OCI-LY7 (cell line): ENCODE measurements around the gene ANKK1. TPM values are rescaled to one million over a fixed set of nuclear protein-coding genes. Genes with fewer than 3 reads are reported as not detected.

Experiments used
- BruUV-seq: library from RNA; stranded (reverse); fragments of 400-500 nt; replicated peaks from 2 replicates; lab custom pipeline; 2021; lab: Mats Ljungman, UMichigan
- CTCF ChIA-PET: fragments of 300-600 bp; sonication (Branson Sonifier 250); formaldehyde crosslinking; loops from one replicate; lab custom pipeline; 2022; ENCODE audit warnings: antibody characterized with exemption; ENCODE audit not compliant: unreplicated experiment; lab: Charles Lee
- POLR2A ChIA-PET: fragments of 300-600 bp; sonication (Branson Sonifier 250); formaldehyde crosslinking; loops from one replicate; lab custom pipeline; 2022; ENCODE audit warnings: antibody characterized with exemption; lab: Charles Lee
- DNase-seq: peaks from one replicate; pipeline ENCODE4 v3.0.0-alpha.2; 2015; ENCODE audit warnings: low spot score
- H2AFZ ChIP-seq: fragments of 200-600 bp; sonication (generic), shearing (Covaris generic); 2 replicates; pipeline ENCODE4 v1.6.1; 2014; ENCODE audit warnings: mild to moderate bottlenecking, antibody characterized with exemption, low read length, moderate library complexity
- H3K27ac ChIP-seq: fragments of 200-600 bp; sonication (generic); 2 replicates; pipeline ENCODE4 v1.5.1; 2014; ENCODE audit warnings: mixed run types, low read depth, mild to moderate bottlenecking, moderate library complexity, low read length, inconsistent platforms; ENCODE audit not compliant: poor library complexity, severe bottlenecking
- H3K36me3 ChIP-seq: fragments of 200-600 bp; sonication (generic); 2 replicates; pipeline ENCODE4 v1.6.1; 2014; ENCODE audit warnings: mild to moderate bottlenecking, antibody characterized with exemption, low read length, moderate library complexity, mixed read lengths; ENCODE audit not compliant: insufficient read depth
- H3K4me1 ChIP-seq: fragments of 200-600 bp; sonication (generic); 2 replicates; pipeline ENCODE4 v1.5.1; 2014; ENCODE audit warnings: mild to moderate bottlenecking, low read length; ENCODE audit not compliant: insufficient read depth, poor library complexity, severe bottlenecking
- H3K4me2 ChIP-seq: fragments of 200-600 bp; sonication (generic); 2 replicates; pipeline ENCODE4 v1.6.1; 2014; ENCODE audit warnings: mild to moderate bottlenecking, low read length
- H3K4me3 ChIP-seq: fragments of 200-600 bp; sonication (generic); 2 replicates; pipeline ENCODE4 v1.5.1; 2014; ENCODE audit warnings: mild to moderate bottlenecking, low read depth, low read length; ENCODE audit not compliant: poor library complexity, severe bottlenecking
- H3K79me2 ChIP-seq: fragments of 200-600 bp; sonication (generic); 2 replicates; pipeline ENCODE4 v1.6.1; 2016; ENCODE audit warnings: low read depth, mild to moderate bottlenecking, low read length, moderate library complexity, mixed read lengths; ENCODE audit not compliant: insufficient read depth
- H3K9me2 ChIP-seq: fragments of 200-600 bp; sonication (generic); 2 replicates; pipeline ENCODE4 v1.6.1; 2016; ENCODE audit warnings: mild to moderate bottlenecking, low read length, mixed read lengths; ENCODE audit not compliant: insufficient read depth
- H3K9me3 ChIP-seq: fragments of 200-600 bp; sonication (generic); 2 replicates; pipeline ENCODE4 v1.6.1; 2014; ENCODE audit warnings: mild to moderate bottlenecking, mixed run types, low read length, mixed read lengths
- H4K20me1 ChIP-seq: fragments of 200-600 bp; sonication (generic); 2 replicates; pipeline ENCODE4 v1.6.1; 2014; ENCODE audit warnings: mild to moderate bottlenecking, antibody characterized with exemption, low read length, moderate library complexity, mixed read lengths; ENCODE audit not compliant: insufficient read depth
- EZH2phosphoT487 ChIP-seq: fragments of 200-600 bp; sonication (generic); IDR thresholded peaks from 2 replicates; pipeline ENCODE4 v1.6.1; 2018; ENCODE audit warnings: low read depth, borderline replicate concordance, mild to moderate bottlenecking, mixed run types, antibody characterized with exemption, low read length, moderate library complexity, mixed read lengths
- intact Hi-C: fragments of 100-400 bp; cut with micrococcal nuclease; formaldehyde crosslinking; loops from one replicate; pipeline ENCODE4 v1.10.0; 2022; ENCODE audit not compliant: unreplicated experiment
- total RNA-seq, 2 experiments: library from RNA; depleted of rRNA in 1 of 2; stranded (reverse); fragments of >200 nt in 1 of 2; shearing (Covaris generic) in 1 of 2; gene quantifications; 2 replicates each; pipeline ENCODE4 v1.2.3, GENCODE V29; 2014 to 2022
- TF ChIP-seq, protein P1 (sequence below): fragments of 200-600 bp; sonication (generic); conservative IDR thresholded peaks from 2 replicates; pipeline ENCODE4 v1.5.1; 2014; ENCODE audit warnings: mild to moderate bottlenecking, antibody characterized with exemption, low read length, moderate library complexity, mixed read lengths

The ANKK1 gene
- total RNA-seq, 2 experiments from 2014 or later = not detected

- no peak overlapping the region for H3K4me2 ChIP-seq
- ChIA-PET POLR2A (interaction anchor here (0.8 kb wide), 1 partner anchor 9 kb away, joined by 3 read pairs; no protein-coding TSS in a partner anchor), CTCF (no interaction called here)
- H3K79me2 ChIP-seq = no peaks in the 10 kb centered on the region
- H2AFZ ChIP-seq = no peak overlapping the region
- TF ChIP-seq EZH2phosphoT487 = no peak
- TF ChIP-seq, protein P1, sequence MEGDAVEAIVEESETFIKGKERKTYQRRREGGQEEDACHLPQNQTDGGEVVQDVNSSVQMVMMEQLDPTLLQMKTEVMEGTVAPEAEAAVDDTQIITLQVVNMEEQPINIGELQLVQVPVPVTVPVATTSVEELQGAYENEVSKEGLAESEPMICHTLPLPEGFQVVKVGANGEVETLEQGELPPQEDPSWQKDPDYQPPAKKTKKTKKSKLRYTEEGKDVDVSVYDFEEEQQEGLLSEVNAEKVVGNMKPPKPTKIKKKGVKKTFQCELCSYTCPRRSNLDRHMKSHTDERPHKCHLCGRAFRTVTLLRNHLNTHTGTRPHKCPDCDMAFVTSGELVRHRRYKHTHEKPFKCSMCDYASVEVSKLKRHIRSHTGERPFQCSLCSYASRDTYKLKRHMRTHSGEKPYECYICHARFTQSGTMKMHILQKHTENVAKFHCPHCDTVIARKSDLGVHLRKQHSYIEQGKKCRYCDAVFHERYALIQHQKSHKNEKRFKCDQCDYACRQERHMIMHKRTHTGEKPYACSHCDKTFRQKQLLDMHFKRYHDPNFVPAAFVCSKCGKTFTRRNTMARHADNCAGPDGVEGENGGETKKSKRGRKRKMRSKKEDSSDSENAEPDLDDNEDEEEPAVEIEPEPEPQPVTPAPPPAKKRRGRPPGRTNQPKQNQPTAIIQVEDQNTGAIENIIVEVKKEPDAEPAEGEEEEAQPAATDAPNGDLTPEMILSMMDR = no peak
- no peaks in the 10 kb centered on the region for H3K9me2 ChIP-seq
- H3K4me3 ChIP-seq = no peak overlapping the region
- no peak overlapping the region for H3K27ac ChIP-seq
- no peak for DNase-seq
- no peaks in the 10 kb centered on the region for H3K4me1 ChIP-seq
- no peaks in the 10 kb centered on the region for H3K36me3 ChIP-seq
- BruUV-seq = no TSS peak
- no peaks in the 10 kb centered on the region for H3K9me3 ChIP-seq
- no peaks in the 10 kb centered on the region for H4K20me1 ChIP-seq
- intact Hi-C loops = no loop called here
Measured at GRCh38 chr11:113393501-113393985, 6.0 kb downstream of the ANKK1 start.

DNA sequence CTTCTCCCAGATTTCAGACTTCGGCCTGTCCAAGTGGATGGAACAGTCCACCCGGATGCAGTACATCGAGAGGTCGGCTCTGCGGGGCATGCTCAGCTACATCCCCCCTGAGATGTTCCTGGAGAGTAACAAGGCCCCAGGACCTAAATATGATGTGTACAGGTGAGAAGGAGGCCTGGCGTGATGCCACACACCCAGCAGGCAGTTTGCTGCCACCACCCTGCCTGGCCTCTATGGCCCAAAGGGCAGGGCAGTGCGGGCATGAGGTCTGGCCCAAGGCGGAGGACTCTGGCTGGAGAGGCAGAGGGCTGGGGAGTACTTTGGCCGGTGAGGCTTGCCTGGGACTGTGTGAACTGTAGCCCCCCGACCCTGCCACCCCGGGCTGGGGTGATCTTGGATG, 7.3 kb downstream of the ANKK1 start:
- TF ChIP-seq EZH2phosphoT487 = no peak
- TF ChIP-seq, protein P1 = no peak
- no peaks in the 10 kb centered on the region for H3K36me3 ChIP-seq
- BruUV-seq = no TSS peak
- H2AFZ ChIP-seq = no peak overlapping the region
- CTCF ChIA-PET = no interaction called here
- H3K4me2 ChIP-seq = no peak overlapping the region
- no peaks in the 10 kb centered on the region for H3K4me1 ChIP-seq
- intact Hi-C loops = no loop called here
- no peaks in the 10 kb centered on the region for H3K9me3 ChIP-seq
- no peaks in the 10 kb centered on the region for H3K79me2 ChIP-seq
- no peak overlapping the region for H3K27ac ChIP-seq
- H3K9me2 ChIP-seq = no peaks in the 10 kb centered on the region
- H3K4me3 ChIP-seq = no peak overlapping the region
- DNase-seq = no peak
- POLR2A ChIA-PET = no interaction called here
- H4K20me1 ChIP-seq = no peaks in the 10 kb centered on the region

GRCh38 chr11:113395782-113396336, 8.3 kb downstream of the ANKK1 start:
- no peak overlapping the region for H2AFZ ChIP-seq
- no peak overlapping the region for H3K27ac ChIP-seq
- no peak overlapping the region for H3K4me3 ChIP-seq
- H3K9me2 ChIP-seq = no peaks in the 10 kb centered on the region
- no peaks in the 10 kb centered on the region for H3K79me2 ChIP-seq
- CTCF ChIA-PET = no interaction called here
- no peak overlapping the region for H3K4me2 ChIP-seq
- no peaks in the 10 kb centered on the region for H3K9me3 ChIP-seq
- BruUV-seq = no TSS peak
- TF ChIP-seq, protein P1 = no peak
- TF ChIP-seq EZH2phosphoT487 = no peak
- POLR2A ChIA-PET = no interaction called here
- no peaks in the 10 kb centered on the region for H3K36me3 ChIP-seq
- no peak for DNase-seq
- intact Hi-C loops = no loop called here
- no peaks in the 10 kb centered on the region for H3K4me1 ChIP-seq
- no peaks in the 10 kb centered on the region for H4K20me1 ChIP-seq
